ENCODE results near the gene DNM2.

DNM2 gene

GRCh38 chr19:10838377-10838776, 120.5 kb downstream of the DNM2 start:
- no peak overlapping the region for H3K4me3 ChIP-seq (ENCODE audit: low read depth, low read length)
- no peaks in the 10 kb centered on the region for H3K4me1 ChIP-seq (ENCODE audit: control insufficient read depth, insufficient read depth, low read length)
- TF ChIP-seq ZNF488 (tag by site-specific recombination; IDR thresholded peaks at IDR 0.05) (no peak), SP3 (tag by site-specific recombination; IDR thresholded peaks at IDR 0.05) (no peak), ZNF747 (tag by site-specific recombination; IDR thresholded peaks at IDR 0.05) (no peak), ZBTB1 (tag by site-specific recombination; IDR thresholded peaks at IDR 0.05) (no peak)
- no peak overlapping the region for H3K27ac ChIP-seq (ENCODE audit: extremely low read depth, low read depth, low read length)
- peaks cover 0 to 14% of the 10 kb centered on the region in 2 experiments; a peak in 2 of 3 replicates for H3K36me3 ChIP-seq (ENCODE audit: control insufficient read depth in 2 of 2, insufficient read depth in 1 of 2, low read length in 2 of 2)
- no peaks in the 10 kb centered on the region for H3K9me3 ChIP-seq (ENCODE audit: control insufficient read depth, insufficient read depth, low read depth, low read length)
- CTCF ChIA-PET = interaction anchor here (0.6 to 6.9 kb wide), 4 partner anchors 16 to 1311 kb away, joined by 3 to 80 read pairs (median 10); no protein-coding TSS in a partner anchor
- POLR2A ChIA-PET = interaction anchor here (0.6 kb wide), 1 partner anchor 26 kb away, joined by 3 read pairs; no protein-coding TSS in a partner anchor

- ChIA-PET CTCF (interaction anchor here (0.5 to 6.9 kb wide), 5 partner anchors 15 to 1310 kb away, joined by 3 to 80 read pairs (median 6); no protein-coding TSS in a partner anchor), POLR2A (interaction anchor here (0.6 kb wide), 1 partner anchor 31 kb away, joined by 4 read pairs; no protein-coding TSS in a partner anchor)
- H3K4me1 ChIP-seq (ENCODE audit: control insufficient read depth, insufficient read depth, low read length) = no peaks in the 10 kb centered on the region
- H3K36me3 ChIP-seq (ENCODE audit: control insufficient read depth in 2 of 2, insufficient read depth in 1 of 2, low read length in 2 of 2) = peaks cover 0 to 6% of the 10 kb centered on the region in 2 experiments; a peak in 1 of 3 replicates
- no peaks in the 10 kb centered on the region for H3K9me3 ChIP-seq (ENCODE audit: control insufficient read depth, insufficient read depth, low read depth, low read length)
- TF ChIP-seq ZNF146 (tag by site-specific recombination; IDR thresholded peaks at IDR 0.05) (peak; percentile 81), ZNF677 (tag by site-specific recombination; IDR thresholded peaks at IDR 0.05) (no peak)
- no peak overlapping the region for H3K4me3 ChIP-seq (ENCODE audit: low read depth, low read length)
- H3K27ac ChIP-seq (ENCODE audit: extremely low read depth, low read depth, low read length) = no peak overlapping the region
Observed at GRCh38 chr19:10839114-10840050, 121.5 kb downstream of the DNM2 start.

- H3K4me1 ChIP-seq (ENCODE audit: control insufficient read depth, insufficient read depth, low read length) = no peaks in the 10 kb centered on the region
- H3K9me3 ChIP-seq (ENCODE audit: control insufficient read depth, insufficient read depth, low read depth, low read length) = no peaks in the 10 kb centered on the region
- no peak overlapping the region for H3K27ac ChIP-seq (ENCODE audit: extremely low read depth, low read depth, low read length)
- POLR2A ChIA-PET = no interaction called here
- no peak overlapping the region for H3K4me3 ChIP-seq (ENCODE audit: low read depth, low read length)
- CTCF ChIA-PET = interaction anchor here (0.7 to 5.6 kb wide), 4 partner anchors 16 to 124 kb away, joined by 4 to 46 read pairs (median 6); no protein-coding TSS in a partner anchor
- H3K36me3 ChIP-seq (ENCODE audit: control insufficient read depth in 2 of 2, insufficient read depth in 1 of 2, low read length in 2 of 2) = no peaks in the 10 kb centered on the region
- TF ChIP-seq ZNF600 (tag by site-specific recombination; IDR thresholded peaks at IDR 0.05) = no peak
- TF ChIP-seq ZNF157 (tag by site-specific recombination; IDR thresholded peaks at IDR 0.05) = no peak
- TF ChIP-seq WT1 (tag by site-specific recombination; IDR thresholded peaks at IDR 0.05) = no peak
- no peak for TF ChIP-seq GLIS1 (tag by site-specific recombination; IDR thresholded peaks at IDR 0.05)
- no peak for TF ChIP-seq ZNF513 (tag by site-specific recombination; IDR thresholded peaks at IDR 0.05)
- TF ChIP-seq ZNF530 (tag by site-specific recombination; IDR thresholded peaks at IDR 0.05; ENCODE audit: low read depth) = no peak
- no peak for TF ChIP-seq KLF8 (tag by site-specific recombination; IDR thresholded peaks at IDR 0.05)
- no peak for TF ChIP-seq ZNF148 (tag by site-specific recombination; IDR thresholded peaks at IDR 0.05; ENCODE audit: borderline replicate concordance)
- TF ChIP-seq GFI1B (tag by site-specific recombination; IDR thresholded peaks at IDR 0.05) = no peak
- TF ChIP-seq PRDM10 (tag by site-specific recombination; IDR thresholded peaks at IDR 0.05) = no peak
Observed at GRCh38 chr19:10842788-10843187, 124.9 kb downstream of the DNM2 start.
